ENCODE measurements around the gene LHCGR.
"Not testable (repeated sequence)": the region's sequence is repeated elsewhere in the genome, so short reads cannot be mapped to it uniquely, and the experiment has no call there.

Gene LHCGR

DNA sequence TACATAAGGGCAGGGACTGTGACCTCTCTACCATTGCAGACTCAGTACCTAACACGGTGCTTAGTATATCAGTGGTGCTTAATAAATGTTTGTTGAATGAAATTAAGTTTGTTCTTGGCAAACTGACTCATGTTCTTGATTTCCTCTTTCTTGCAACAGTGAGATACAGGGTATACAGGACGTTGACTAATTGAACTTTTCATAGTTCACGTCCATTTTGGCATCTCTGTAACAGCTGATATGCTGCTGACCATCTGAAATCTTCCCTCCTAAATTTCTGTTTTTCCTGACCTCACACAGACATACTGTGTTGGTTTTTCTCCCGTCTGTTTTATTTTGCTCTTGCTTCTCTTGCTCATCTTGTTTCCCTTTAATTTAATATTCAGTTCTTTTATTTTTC, 44.2 kb downstream of the LHCGR start:
- Histone ChIP-seq H3K4me1 (ENCODE audit: control insufficient read depth, low read length) (no peaks in the 10 kb centered on the region), H3K9me3 (ENCODE audit: control insufficient read depth, insufficient read depth, low read length) (no peaks in the 10 kb centered on the region), H4K20me1 (ENCODE audit: control insufficient read depth, insufficient read depth, low read depth, low read length) (no peaks in the 10 kb centered on the region), H3K27me3 (ENCODE audit: control insufficient read depth, low read length) (no peaks in the 10 kb centered on the region), H3K79me2 (ENCODE audit: control insufficient read depth, low read length) (no peaks in the 10 kb centered on the region), H3K4me3 (ENCODE audit: low read length) (no peak overlapping the region), H3K27ac (ENCODE audit: low read depth, low read length) (no peak overlapping the region), H3K36me3 (ENCODE audit: control insufficient read depth, low read length) (no peaks in the 10 kb centered on the region), H3K9me2 (replicated peaks; ENCODE audit: control insufficient read depth, low read length) (no peaks in the 10 kb centered on the region), H3K4me2 (ENCODE audit: low read length) (no peak overlapping the region), H3F3A (ENCODE audit: control insufficient read depth, insufficient read depth) (no peaks in the 10 kb centered on the region)
- no peak for TF ChIP-seq EZH2phosphoT487 (IDR thresholded peaks at IDR 0.05; ENCODE audit: borderline replicate concordance, low read length)
- TF ChIP-seq, protein P1, sequence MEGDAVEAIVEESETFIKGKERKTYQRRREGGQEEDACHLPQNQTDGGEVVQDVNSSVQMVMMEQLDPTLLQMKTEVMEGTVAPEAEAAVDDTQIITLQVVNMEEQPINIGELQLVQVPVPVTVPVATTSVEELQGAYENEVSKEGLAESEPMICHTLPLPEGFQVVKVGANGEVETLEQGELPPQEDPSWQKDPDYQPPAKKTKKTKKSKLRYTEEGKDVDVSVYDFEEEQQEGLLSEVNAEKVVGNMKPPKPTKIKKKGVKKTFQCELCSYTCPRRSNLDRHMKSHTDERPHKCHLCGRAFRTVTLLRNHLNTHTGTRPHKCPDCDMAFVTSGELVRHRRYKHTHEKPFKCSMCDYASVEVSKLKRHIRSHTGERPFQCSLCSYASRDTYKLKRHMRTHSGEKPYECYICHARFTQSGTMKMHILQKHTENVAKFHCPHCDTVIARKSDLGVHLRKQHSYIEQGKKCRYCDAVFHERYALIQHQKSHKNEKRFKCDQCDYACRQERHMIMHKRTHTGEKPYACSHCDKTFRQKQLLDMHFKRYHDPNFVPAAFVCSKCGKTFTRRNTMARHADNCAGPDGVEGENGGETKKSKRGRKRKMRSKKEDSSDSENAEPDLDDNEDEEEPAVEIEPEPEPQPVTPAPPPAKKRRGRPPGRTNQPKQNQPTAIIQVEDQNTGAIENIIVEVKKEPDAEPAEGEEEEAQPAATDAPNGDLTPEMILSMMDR (IDR thresholded peaks at IDR 0.05; ENCODE audit: low read depth, low read length, poor library complexity, severe bottlenecking), result no peak

DNA sequence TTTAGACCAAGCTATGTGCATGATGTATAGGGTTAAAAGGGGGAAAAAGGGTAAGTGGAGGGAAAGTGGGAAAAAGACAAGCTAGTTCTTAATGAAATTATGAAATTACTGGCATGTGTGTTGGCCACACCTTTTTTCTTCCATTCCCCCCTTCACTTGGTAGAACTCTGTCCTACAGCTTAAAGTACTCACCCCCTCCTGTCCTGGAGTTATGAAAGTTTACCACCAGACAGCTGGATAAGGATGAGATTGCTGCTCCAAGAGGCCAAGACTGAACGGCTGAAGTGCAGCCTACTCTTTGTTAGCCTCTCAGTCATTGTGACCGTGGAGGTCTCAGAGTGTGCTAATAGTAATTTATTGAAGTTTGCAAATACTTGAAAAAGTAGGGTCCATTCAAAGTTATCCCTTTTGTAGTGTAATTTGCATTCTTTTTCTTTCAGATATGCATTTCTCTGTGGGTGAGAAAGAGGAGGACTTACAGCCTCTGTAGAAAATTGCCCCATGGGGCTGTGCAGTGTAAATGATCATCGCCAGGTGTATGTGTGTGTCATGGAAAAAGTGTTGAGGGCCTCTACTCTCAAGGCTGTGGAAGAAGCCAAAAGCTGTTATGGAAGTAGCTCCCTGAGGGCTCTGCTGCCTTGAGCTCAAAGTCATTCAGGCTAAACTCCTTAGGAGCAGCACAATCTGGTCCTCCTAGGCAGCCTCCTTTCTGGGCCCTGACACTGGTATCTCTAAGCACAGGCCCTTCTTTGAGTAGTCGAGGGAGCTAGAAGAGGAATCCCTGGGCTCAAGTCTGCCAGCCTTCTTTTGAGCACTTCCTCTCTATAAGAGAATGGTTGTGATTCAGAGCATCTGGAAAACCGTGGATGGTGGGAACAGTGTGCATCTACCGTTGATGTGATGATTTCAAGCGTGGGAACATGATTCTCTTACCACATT, 46.2 kb downstream of the LHCGR start:
- Histone ChIP-seq H3K4me2 (ENCODE audit: low read length) (no peak overlapping the region), H3K4me3 (ENCODE audit: low read length) (no peak overlapping the region), H3K79me2 (ENCODE audit: control insufficient read depth, low read length) (no peaks in the 10 kb centered on the region), H3K27me3 (ENCODE audit: control insufficient read depth, low read length) (no peaks in the 10 kb centered on the region), H3F3A (ENCODE audit: control insufficient read depth, insufficient read depth) (no peaks in the 10 kb centered on the region), H4K20me1 (ENCODE audit: control insufficient read depth, insufficient read depth, low read depth, low read length) (no peaks in the 10 kb centered on the region), H3K27ac (ENCODE audit: low read depth, low read length) (no peak overlapping the region), H3K36me3 (ENCODE audit: control insufficient read depth, low read length) (no peaks in the 10 kb centered on the region), H3K9me2 (replicated peaks; ENCODE audit: control insufficient read depth, low read length) (no peaks in the 10 kb centered on the region), H3K9me3 (ENCODE audit: control insufficient read depth, insufficient read depth, low read length) (no peaks in the 10 kb centered on the region), H3K4me1 (ENCODE audit: control insufficient read depth, low read length) (no peaks in the 10 kb centered on the region)
- TF ChIP-seq, protein P1 (IDR thresholded peaks at IDR 0.05; ENCODE audit: low read depth, low read length, poor library complexity, severe bottlenecking), result no peak
- no peak for TF ChIP-seq EZH2phosphoT487 (IDR thresholded peaks at IDR 0.05; ENCODE audit: borderline replicate concordance, low read length)

DNA sequence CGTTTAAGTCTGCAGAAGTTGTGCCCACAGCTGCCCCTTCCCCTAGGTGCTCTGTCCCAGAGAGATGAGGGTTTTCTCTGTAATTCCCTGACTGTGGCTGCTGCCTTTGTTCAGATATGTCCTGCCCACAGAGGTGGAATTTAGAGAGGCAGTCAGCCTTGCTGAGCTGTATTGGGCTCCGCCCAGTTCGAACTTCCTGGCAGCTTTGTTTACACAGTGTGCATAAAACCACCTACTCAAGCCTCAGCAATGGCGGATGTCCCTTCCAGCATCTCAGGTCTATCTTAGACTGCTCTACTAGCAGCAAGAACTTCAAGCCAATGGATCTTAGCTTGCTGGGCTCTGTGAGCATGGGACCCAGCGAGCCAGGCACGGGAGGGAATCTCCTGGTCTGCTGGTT, 48.1 kb downstream of the LHCGR start:
- Histone ChIP-seq H3F3A (ENCODE audit: control insufficient read depth, insufficient read depth) (no peaks in the 10 kb centered on the region), H3K4me1 (ENCODE audit: control insufficient read depth, low read length) (no peaks in the 10 kb centered on the region), H3K4me3 (ENCODE audit: low read length) (no peak overlapping the region), H3K9me3 (ENCODE audit: control insufficient read depth, insufficient read depth, low read length) (no peaks in the 10 kb centered on the region), H3K27me3 (ENCODE audit: control insufficient read depth, low read length) (no peaks in the 10 kb centered on the region), H3K27ac (ENCODE audit: low read depth, low read length) (no peak overlapping the region), H3K9me2 (replicated peaks; ENCODE audit: control insufficient read depth, low read length) (no peaks in the 10 kb centered on the region), H3K79me2 (ENCODE audit: control insufficient read depth, low read length) (no peaks in the 10 kb centered on the region), H3K36me3 (ENCODE audit: control insufficient read depth, low read length) (no peaks in the 10 kb centered on the region), H3K4me2 (ENCODE audit: low read length) (no peak overlapping the region), H4K20me1 (ENCODE audit: control insufficient read depth, insufficient read depth, low read depth, low read length) (no peaks in the 10 kb centered on the region)
- no peak for TF ChIP-seq EZH2phosphoT487 (IDR thresholded peaks at IDR 0.05; ENCODE audit: borderline replicate concordance, low read length)
- TF ChIP-seq, protein P1 (IDR thresholded peaks at IDR 0.05; ENCODE audit: low read depth, low read length, poor library complexity, severe bottlenecking), result no peak

DNA sequence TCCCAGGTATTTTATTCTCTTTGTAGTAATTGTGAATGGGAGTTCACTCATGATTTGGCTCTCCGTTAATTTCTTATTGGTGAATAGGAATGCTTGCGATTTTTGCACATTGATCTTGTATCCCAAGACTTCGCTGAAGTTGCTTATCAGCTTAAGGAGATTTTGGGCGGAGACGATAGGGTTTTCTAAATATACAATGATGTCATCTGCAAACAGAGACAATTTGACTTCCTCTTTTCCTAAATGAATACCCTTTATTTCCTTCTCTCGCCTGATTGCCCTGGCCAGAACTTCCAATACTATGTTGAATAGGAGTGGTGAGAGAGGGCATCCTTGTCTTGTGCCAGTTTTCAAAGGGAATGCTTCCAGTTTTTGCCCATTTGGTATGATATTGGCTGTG, 51.9 kb downstream of the LHCGR start:
- not testable (repeated sequence) for H3K79me2 ChIP-seq (ENCODE audit: control insufficient read depth, low read length); H3K9me2 ChIP-seq (replicated peaks; ENCODE audit: control insufficient read depth, low read length); H4K20me1 ChIP-seq (ENCODE audit: control insufficient read depth, insufficient read depth, low read depth, low read length); H3F3A ChIP-seq (ENCODE audit: control insufficient read depth, insufficient read depth); H3K4me3 ChIP-seq (ENCODE audit: low read length); H3K27ac ChIP-seq (ENCODE audit: low read depth, low read length); H3K4me2 ChIP-seq (ENCODE audit: low read length); H3K9me3 ChIP-seq (ENCODE audit: control insufficient read depth, insufficient read depth, low read length); H3K27me3 ChIP-seq (ENCODE audit: control insufficient read depth, low read length); H3K36me3 ChIP-seq (ENCODE audit: control insufficient read depth, low read length); H3K4me1 ChIP-seq (ENCODE audit: control insufficient read depth, low read length)

Measured in DOHH2 (cell line).